Measurements from ENCODE around the gene PNPLA1. TPM values are rescaled to one million over a fixed set of nuclear protein-coding genes. Genes with fewer than 3 reads are reported as not detected.
A peak's percentile ranks its signal among the peaks of the same experiment; 100 is the strongest.
"Not testable (repeated sequence)": the region's sequence is repeated elsewhere in the genome, so short reads cannot be mapped to it uniquely, and the experiment has no call there.

Gene PNPLA1
- total RNA-seq, 1 donor from 2014 or later, result not detected

DNA sequence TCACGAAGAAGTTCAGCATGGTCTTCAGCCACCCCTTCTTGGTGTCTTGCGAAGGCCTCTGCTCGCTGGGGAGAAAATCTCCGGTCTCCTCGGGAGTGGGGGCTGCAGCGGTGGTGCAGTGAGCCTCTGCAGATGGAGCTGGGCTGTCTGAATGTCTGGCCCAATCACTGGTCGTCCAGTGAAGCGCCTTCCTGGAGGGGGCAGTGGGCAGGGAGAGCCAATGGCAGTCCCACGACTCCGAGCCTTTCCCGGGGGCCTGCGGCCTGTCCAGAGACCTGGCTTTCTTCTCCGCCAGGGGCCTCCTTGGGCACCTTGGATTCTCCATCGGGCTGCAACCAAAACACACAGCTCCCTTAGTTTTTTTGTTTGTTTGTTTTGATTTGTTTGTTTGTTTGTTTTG is 60.5 kb downstream of the PNPLA1 start:
- Mint-ChIP-seq H3K9me3 (no peaks in the 10 kb centered on the region), H3K27me3 (ENCODE audit: insufficient read depth) (peaks cover 39% of the 10 kb centered on the region), H3K27ac (no peak overlapping the region), H3K4me1 (ENCODE audit: low read depth) (no peaks in the 10 kb centered on the region), H3K36me3 (ENCODE audit: low read depth) (peaks cover 1% of the 10 kb centered on the region), H3K4me3 (no peak overlapping the region)
- intact Hi-C loops (cut with micrococcal nuclease), result no loop called here
- no peak for DNase-seq (ENCODE audit: low spot score)

DNA sequence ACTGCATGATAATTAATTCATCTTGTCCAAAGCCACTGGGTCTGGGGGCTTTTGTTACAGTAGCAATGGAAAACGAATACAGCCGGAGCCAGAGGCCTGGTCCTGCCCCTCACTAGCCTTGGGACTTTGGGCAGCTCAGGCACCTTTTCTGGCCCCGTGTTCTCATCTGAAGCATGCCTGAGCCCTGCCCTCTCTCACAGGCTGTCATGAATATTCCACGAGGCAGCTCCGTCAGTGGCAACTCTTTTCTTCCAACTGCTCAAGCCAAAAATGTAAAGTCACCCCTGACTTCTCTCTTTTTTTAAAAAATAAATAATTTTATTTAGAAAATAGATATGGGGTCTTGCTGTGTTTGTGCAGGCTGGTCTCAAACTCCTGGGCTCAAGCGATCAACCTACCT is 61.5 kb downstream of the PNPLA1 start:
- Mint-ChIP-seq H3K9me3 (no peaks in the 10 kb centered on the region), H3K4me3 (no peak overlapping the region), H3K27me3 (ENCODE audit: insufficient read depth) (peaks cover 44% of the 10 kb centered on the region), H3K36me3 (ENCODE audit: low read depth) (peaks cover 1% of the 10 kb centered on the region), H3K4me1 (ENCODE audit: low read depth) (no peaks in the 10 kb centered on the region), H3K27ac (no peak overlapping the region)
- no peak for DNase-seq (ENCODE audit: low spot score)
- intact Hi-C loops (cut with micrococcal nuclease), result no loop called here

DNA sequence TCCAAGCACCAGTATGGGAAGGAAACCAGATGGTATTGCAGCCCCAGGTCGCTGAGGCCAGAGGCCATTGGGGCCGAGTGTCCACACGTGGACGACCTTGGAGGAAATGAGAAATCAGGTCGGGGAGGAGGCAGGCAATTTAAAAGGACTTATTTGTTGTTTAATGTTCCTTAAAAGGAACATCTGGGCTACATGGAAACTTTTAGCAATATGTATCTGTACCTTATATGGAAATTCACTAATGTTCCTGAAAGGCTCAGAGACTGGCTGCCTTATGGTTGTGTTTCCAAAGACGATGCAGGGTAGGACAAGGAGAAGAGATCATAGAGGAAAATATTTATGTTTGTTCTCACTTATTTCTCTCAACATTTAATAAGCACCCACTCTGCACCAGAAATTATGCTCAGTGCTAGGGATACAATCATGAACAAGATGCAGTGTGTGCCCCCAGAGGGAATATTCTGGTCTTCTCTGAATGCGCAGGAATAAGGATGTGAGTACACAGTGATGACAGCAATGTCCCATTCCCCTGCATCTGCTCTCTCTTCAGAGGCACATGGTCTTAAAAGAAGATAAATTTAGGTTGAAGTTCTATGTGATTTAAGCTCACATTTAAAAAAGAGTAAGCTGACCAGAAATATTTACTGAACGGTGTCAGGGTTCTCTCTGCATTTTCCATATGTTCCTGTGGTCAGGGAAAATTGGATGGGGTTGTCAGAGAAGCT is 63.5 kb downstream of the PNPLA1 start:
- H3K27me3 Mint-ChIP-seq (ENCODE audit: insufficient read depth), result peaks cover 43% of the 10 kb centered on the region
- peaks cover 1% of the 10 kb centered on the region for H3K36me3 Mint-ChIP-seq (ENCODE audit: low read depth)
- H3K4me3 Mint-ChIP-seq, result no peak overlapping the region
- intact Hi-C loops (cut with micrococcal nuclease), result no loop called here
- peaks cover 7% of the 10 kb centered on the region for H3K4me1 Mint-ChIP-seq (ENCODE audit: low read depth)
- DNase-seq (ENCODE audit: low spot score), result no peak
- H3K27ac Mint-ChIP-seq, result no peak overlapping the region
- no peaks in the 10 kb centered on the region for H3K9me3 Mint-ChIP-seq

- H3K4me3 Mint-ChIP-seq, result no peak overlapping the region
- peaks cover 38% of the 10 kb centered on the region for H3K27me3 Mint-ChIP-seq (ENCODE audit: insufficient read depth)
- H3K36me3 Mint-ChIP-seq (ENCODE audit: low read depth), result peaks cover 1% of the 10 kb centered on the region
- intact Hi-C loops (cut with micrococcal nuclease), result no loop called here
- H3K9me3 Mint-ChIP-seq, result no peaks in the 10 kb centered on the region
- DNase-seq (ENCODE audit: low spot score), result no peak
- no peak overlapping the region for H3K27ac Mint-ChIP-seq
- peaks cover 7% of the 10 kb centered on the region for H3K4me1 Mint-ChIP-seq (ENCODE audit: low read depth)
These were observed 64.3 kb downstream of the PNPLA1 start for GRCh38 chr6:36333931-36334725.

GRCh38 chr6:36334832-36335459 is 65.1 kb downstream of the PNPLA1 start:
- no peak overlapping the region for H3K4me3 Mint-ChIP-seq
- H3K4me1 Mint-ChIP-seq (ENCODE audit: low read depth), result peaks cover 7% of the 10 kb centered on the region
- H3K9me3 Mint-ChIP-seq, result no peaks in the 10 kb centered on the region
- no peak for DNase-seq (ENCODE audit: low spot score)
- peaks cover 33% of the 10 kb centered on the region for H3K27me3 Mint-ChIP-seq (ENCODE audit: insufficient read depth)
- peaks cover 1% of the 10 kb centered on the region for H3K36me3 Mint-ChIP-seq (ENCODE audit: low read depth)
- intact Hi-C loops (cut with micrococcal nuclease), result no loop called here
- H3K27ac Mint-ChIP-seq, result no peak overlapping the region

DNA sequence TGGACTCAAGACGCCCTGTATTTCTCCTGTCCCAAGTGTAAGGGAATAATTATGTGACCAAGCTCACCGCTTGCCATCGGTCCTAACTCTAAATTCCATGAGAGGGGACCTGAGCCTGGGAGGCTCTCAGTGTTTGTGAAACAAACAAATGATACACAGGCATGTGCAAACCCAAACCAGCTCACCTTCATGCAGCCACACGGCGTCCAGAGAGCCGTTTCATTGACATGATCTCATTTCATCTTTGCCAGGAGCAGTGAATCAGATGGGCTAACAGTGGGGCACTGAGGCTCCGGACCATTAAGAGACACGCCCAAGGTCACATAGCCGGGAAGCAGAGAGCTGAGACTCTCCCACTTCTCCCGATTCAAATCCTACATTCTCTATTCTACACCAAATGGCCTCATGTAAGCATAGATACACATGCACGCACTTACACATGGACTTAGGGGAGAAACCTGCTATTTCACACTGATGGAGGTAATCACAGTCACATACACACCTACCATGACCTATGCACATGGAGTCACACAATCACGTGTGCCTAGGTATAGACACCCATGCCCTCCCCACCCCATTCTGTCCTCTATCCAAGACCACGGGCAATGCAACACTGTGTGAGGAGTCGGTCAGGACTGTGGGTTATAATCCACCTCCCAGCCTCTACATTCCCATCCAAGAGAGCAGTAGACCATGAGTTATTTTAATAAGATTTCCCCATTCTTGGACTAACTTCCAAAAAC is 65.8 kb downstream of the PNPLA1 start:
- no peak overlapping the region for H3K27ac Mint-ChIP-seq
- H3K4me3 Mint-ChIP-seq, result no peak overlapping the region
- peaks cover 1% of the 10 kb centered on the region for H3K36me3 Mint-ChIP-seq (ENCODE audit: low read depth)
- peaks cover 35% of the 10 kb centered on the region for H3K27me3 Mint-ChIP-seq (ENCODE audit: insufficient read depth)
- H3K9me3 Mint-ChIP-seq, result no peaks in the 10 kb centered on the region
- peaks cover 8% of the 10 kb centered on the region for H3K4me1 Mint-ChIP-seq (ENCODE audit: low read depth)
- DNase-seq (ENCODE audit: low spot score), result no peak
- intact Hi-C loops (cut with micrococcal nuclease), result no loop called here

DNA sequence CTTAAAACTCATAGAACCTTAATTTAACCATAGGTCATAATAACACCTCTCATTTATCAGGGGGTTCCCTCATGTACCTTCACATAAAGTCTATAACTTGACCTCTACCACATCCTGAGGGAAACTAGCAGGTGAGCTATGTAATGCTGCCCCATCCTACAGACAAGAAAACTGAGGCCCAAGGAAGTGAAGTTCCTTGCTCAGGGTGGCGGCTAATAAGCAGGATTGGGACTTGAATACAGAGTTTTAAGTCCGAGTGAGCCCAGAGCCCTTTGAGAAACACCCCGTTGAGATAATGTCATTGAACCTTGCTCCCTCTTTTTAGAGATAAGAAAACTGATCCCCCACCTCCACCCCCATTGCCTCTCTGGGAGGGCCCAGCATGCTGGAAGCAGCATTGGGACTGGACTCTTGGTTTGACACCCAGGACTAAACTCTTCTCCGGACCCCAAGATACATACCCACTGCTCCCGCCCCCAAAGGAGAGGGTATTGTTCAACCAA is 66.4 kb downstream of the PNPLA1 start:
- Mint-ChIP-seq H3K36me3 (ENCODE audit: low read depth) (peaks cover 1% of the 10 kb centered on the region), H3K27ac (no peak overlapping the region), H3K27me3 (ENCODE audit: insufficient read depth) (peaks cover 39% of the 10 kb centered on the region), H3K9me3 (no peaks in the 10 kb centered on the region), H3K4me1 (ENCODE audit: low read depth) (peaks cover 13% of the 10 kb centered on the region), H3K4me3 (no peak overlapping the region)
- DNase-seq (ENCODE audit: low spot score), result no peak
- intact Hi-C loops (cut with micrococcal nuclease), result no loop called here

DNA sequence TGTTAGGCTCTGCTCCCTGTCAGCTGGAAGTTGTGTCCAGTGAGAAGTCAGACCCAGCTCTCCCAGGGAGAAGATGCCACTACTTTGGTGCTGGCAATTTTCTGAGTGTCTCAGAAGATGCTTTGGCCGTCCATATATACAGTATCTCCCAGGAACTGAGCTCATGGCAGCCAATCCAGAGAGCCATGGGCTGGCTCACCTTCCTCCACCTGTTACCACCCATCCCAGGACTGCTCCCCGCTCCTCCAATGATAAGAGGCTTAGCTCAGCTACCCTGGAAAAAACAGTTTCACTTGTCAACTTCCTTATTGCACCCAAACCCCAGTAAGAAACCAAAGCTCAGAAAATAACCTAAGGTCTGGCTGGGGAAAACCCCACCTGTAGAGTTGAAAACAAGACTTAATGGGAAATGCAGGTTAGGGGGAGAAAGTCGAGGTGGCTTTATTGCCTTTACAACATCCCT is 67.0 kb downstream of the PNPLA1 start, which contains the start of gene BNIP5:
BNIP5 (minus strand) TSS at position 110 of the 463 bp plus-strand sequence. CDS start 6,198 bp downstream, outside the sequence.
- Mint-ChIP-seq H3K27ac (peak within 1 kb of the TSS; percentile 13), H3K27me3 (ENCODE audit: insufficient read depth) (peaks cover 42% of the 10 kb centered on the region), H3K4me1 (ENCODE audit: low read depth) (peaks cover 13% of the 10 kb centered on the region), H3K4me3 (no peak within 1 kb of the TSS), H3K36me3 (ENCODE audit: low read depth) (peaks cover 1% of the 10 kb centered on the region), H3K9me3 (no peaks in the 10 kb centered on the region)
- intact Hi-C loops (cut with micrococcal nuclease), result no loop called here
- peak; percentile 28 for DNase-seq (ENCODE audit: low spot score)

GRCh38 chr6:36337814-36338213 is 68.0 kb downstream of the PNPLA1 start:
- H3K36me3 Mint-ChIP-seq (ENCODE audit: low read depth), result peaks cover 1% of the 10 kb centered on the region
- H3K9me3 Mint-ChIP-seq, result no peaks in the 10 kb centered on the region
- intact Hi-C loops (cut with micrococcal nuclease), result no loop called here
- no peak overlapping the region for H3K27ac Mint-ChIP-seq
- no peak overlapping the region for H3K4me3 Mint-ChIP-seq
- H3K27me3 Mint-ChIP-seq (ENCODE audit: insufficient read depth), result peaks cover 47% of the 10 kb centered on the region
- DNase-seq (ENCODE audit: low spot score), result no peak
- peaks cover 17% of the 10 kb centered on the region for H3K4me1 Mint-ChIP-seq (ENCODE audit: low read depth)

DNA sequence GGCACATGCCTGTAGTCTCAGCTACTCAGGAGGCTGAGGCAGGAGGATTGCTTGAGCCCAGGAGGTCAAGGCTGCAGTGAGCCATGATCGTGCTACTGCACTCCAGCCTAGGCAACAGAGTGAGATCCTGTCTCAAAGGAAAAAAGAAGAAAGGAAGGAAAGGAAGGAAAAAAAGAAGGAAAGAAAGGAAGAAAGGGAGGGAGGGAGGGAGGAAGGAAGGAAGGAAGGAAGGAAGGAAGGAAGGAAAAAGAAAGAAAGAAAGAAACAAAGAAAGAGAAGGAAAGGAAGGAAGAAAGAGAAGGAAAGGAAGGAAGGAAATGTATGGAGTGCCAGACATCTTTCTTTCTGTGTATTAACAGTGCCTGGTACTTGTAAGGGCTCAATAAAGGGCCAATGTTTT is 68.4 kb downstream of the PNPLA1 start:
- peaks cover 17% of the 10 kb centered on the region for H3K4me1 Mint-ChIP-seq (ENCODE audit: low read depth)
- DNase-seq (ENCODE audit: low spot score); H3K27ac Mint-ChIP-seq; H3K9me3 Mint-ChIP-seq; H3K36me3 Mint-ChIP-seq (ENCODE audit: low read depth); intact Hi-C loops (cut with micrococcal nuclease); H3K4me3 Mint-ChIP-seq: not testable (repeated sequence)
- H3K27me3 Mint-ChIP-seq (ENCODE audit: insufficient read depth), result peaks cover 47% of the 10 kb centered on the region

DNA sequence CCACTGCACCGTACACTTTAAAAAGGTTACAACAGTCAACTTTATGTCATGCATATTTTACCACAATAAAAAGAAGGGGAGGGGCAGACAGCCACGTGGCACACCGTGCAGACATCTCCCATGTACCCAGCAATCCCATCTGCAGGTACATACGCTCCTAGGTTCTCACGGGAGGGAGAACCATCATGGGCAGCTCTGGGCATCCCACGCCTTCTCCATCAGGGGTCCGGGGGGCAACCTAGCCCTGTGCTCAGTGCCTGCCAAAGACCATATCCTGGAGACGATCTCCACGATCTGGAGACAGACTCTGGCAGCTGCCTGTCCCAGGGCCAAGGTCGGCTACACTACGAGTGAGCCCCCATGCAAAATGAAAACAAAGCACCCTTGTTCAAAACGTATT is 69.3 kb downstream of the PNPLA1 start:
- H3K4me3 Mint-ChIP-seq, result no peak overlapping the region
- intact Hi-C loops (cut with micrococcal nuclease), result no loop called here
- no peak overlapping the region for H3K27ac Mint-ChIP-seq
- DNase-seq (ENCODE audit: low spot score), result no peak
- H3K9me3 Mint-ChIP-seq, result no peaks in the 10 kb centered on the region
- H3K27me3 Mint-ChIP-seq (ENCODE audit: insufficient read depth), result peaks cover 42% of the 10 kb centered on the region
- peaks cover 17% of the 10 kb centered on the region for H3K4me1 Mint-ChIP-seq (ENCODE audit: low read depth)
- peaks cover 1% of the 10 kb centered on the region for H3K36me3 Mint-ChIP-seq (ENCODE audit: low read depth)

DNA sequence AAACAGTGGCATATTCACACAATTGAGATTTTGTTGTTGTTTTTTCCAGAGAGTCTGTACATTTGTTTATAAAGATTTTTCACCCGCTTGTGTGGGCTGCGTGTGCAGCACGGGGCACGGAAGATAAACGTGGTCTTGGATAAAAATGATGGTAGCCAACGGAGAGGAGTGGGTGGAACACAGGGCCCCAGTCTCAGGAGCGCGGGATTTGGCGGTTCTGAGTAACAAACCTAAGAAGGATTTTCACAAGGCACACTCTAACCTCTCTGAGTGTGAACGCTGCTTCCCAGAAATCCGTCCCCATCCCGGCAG is 70.4 kb downstream of the PNPLA1 start:
- Mint-ChIP-seq H3K9me3 (no peaks in the 10 kb centered on the region), H3K27ac (no peak overlapping the region), H3K4me3 (no peak overlapping the region), H3K36me3 (ENCODE audit: low read depth) (no peaks in the 10 kb centered on the region), H3K4me1 (ENCODE audit: low read depth) (peaks cover 17% of the 10 kb centered on the region), H3K27me3 (ENCODE audit: insufficient read depth) (peaks cover 33% of the 10 kb centered on the region)
- DNase-seq (ENCODE audit: low spot score), result no peak
- intact Hi-C loops (cut with micrococcal nuclease), result no loop called here

Data from activated T-helper 1 cell treated with anti-CD3 and anti-CD28 coated beads, Interleukin-12 subunit alpha, Interleukin-12 subunit beta, Interleukin-2, Interleukin-4 antibody, amounts not matched to agents 30 ng/mL and 10 ng/mL and 1 ng/mL, durations not matched to agents 14 hours and 24 hours and 36 hours (primary cell).